Right atrium auricular region (tissue), 2 donors: ENCODE results near the gene COL4A4. TPM values are rescaled to one million over a fixed set of nuclear protein-coding genes. Genes with fewer than 3 reads are reported as not detected.
"Not testable (repeated sequence)": the region's sequence is repeated elsewhere in the genome, so short reads cannot be mapped to it uniquely, and the experiment has no call there.

Experiments used
- DNase-seq: peaks from one replicate; pipeline ENCODE4 v3.0.0-alpha.2; 2019; ENCODE audit warnings: low spot score
- H3K27ac ChIP-seq, 2 donors: fragments of 200-600 bp; sonication (generic); 1 replicate in 1 of 2; 2 replicates in 1 of 2; pipeline ENCODE4 v1.5.1; 2016 to 2019
- H3K27me3 ChIP-seq, 2 donors: fragments of 200-600 bp; sonication (generic); one replicate each; pipeline versions ENCODE4 v1.5.1 to v1.6.0; 2017 to 2019
- H3K36me3 ChIP-seq: fragments of 200-600 bp; sonication (generic); one replicate; pipeline ENCODE4 v1.5.1; 2016
- H3K4me1 ChIP-seq, 2 donors: fragments of 200-600 bp; sonication (generic); one replicate each; pipeline versions ENCODE4 v1.5.1 to v1.6.0; 2017 to 2019
- H3K4me3 ChIP-seq, 2 donors: fragments of 200-600 bp; sonication (generic); 1 replicate in 1 of 2; 2 replicates in 1 of 2; pipeline ENCODE4 v1.5.1; 2017 to 2019; ENCODE audit warnings: mild to moderate bottlenecking in 1 of 2, moderate library complexity in 1 of 2
- H3K9me3 ChIP-seq, 2 donors: fragments of 200-600 bp; sonication (generic); one replicate each; pipeline ENCODE4 v1.5.1; 2019
- CTCF ChIP-seq, 2 donors: fragments of 200-600 bp; sonication (generic); IDR thresholded peaks; one replicate each; pipeline ENCODE4 v1.5.1; 2019; ENCODE audit warnings: antibody characterized with exemption in 2 of 2
- total RNA-seq, 2 donors: library from RNA; depleted of rRNA; stranded (reverse); fragments of >200 nt; gene quantifications; one replicate each; pipeline ENCODE4 v1.1.0, GENCODE V29; 2016

Gene COL4A4
- total RNA-seq, 2 donors from 2014 or later: 3.8 to 10.0 TPM

- Histone ChIP-seq H3K27ac (peak overlapping the region; percentile 52 to 73), H3K27me3 (no peaks in the 10 kb centered on the region), H3K36me3 (no peaks in the 10 kb centered on the region), H3K4me3 (no peak overlapping the region), H3K9me3 (no peaks in the 10 kb centered on the region), H3K4me1 (peaks cover 0 to 5% of the 10 kb centered on the region in 2 donors)
- DNase-seq: peak; percentile 63
- TF ChIP-seq CTCF (IDR thresholded peaks at IDR 0.05): no peak
These were observed 16.1 kb upstream of the COL4A4 start for GRCh38 chr2:227179988-227180685.

- Histone ChIP-seq H3K4me1 (peaks cover 0 to 5% of the 10 kb centered on the region in 2 donors), H3K4me3 (no peak overlapping the region), H3K9me3 (no peaks in the 10 kb centered on the region), H3K36me3 (no peaks in the 10 kb centered on the region), H3K27me3 (no peaks in the 10 kb centered on the region), H3K27ac (no peak overlapping the region)
- no peak for DNase-seq
- no peak for TF ChIP-seq CTCF (IDR thresholded peaks at IDR 0.05)
These were observed 13.8 kb upstream of the COL4A4 start for GRCh38 chr2:227177592-227178336.

- H3K9me3 ChIP-seq, H3K27ac ChIP-seq, DNase-seq, H3K36me3 ChIP-seq, H3K27me3 ChIP-seq, H3K4me3 ChIP-seq, H3K4me1 ChIP-seq: not testable (repeated sequence)
These were observed 7.8 kb upstream of the COL4A4 start for GRCh38 chr2:227171779-227172178.

- Histone ChIP-seq H3K27ac (peak overlapping the region; percentile 85 to 86), H3K27me3 (no peaks in the 10 kb centered on the region), H3K36me3 (no peaks in the 10 kb centered on the region), H3K4me1 (peaks cover 0 to 7% of the 10 kb centered on the region in 2 donors), H3K9me3 (no peaks in the 10 kb centered on the region), H3K4me3 (peak overlapping the region; percentile 67 to 76)
- DNase-seq: no peak
- TF ChIP-seq CTCF (IDR thresholded peaks at IDR 0.05): no peak
These were observed 822 bp upstream of the COL4A4 start for GRCh38 chr2:227164763-227165291.

DNA sequence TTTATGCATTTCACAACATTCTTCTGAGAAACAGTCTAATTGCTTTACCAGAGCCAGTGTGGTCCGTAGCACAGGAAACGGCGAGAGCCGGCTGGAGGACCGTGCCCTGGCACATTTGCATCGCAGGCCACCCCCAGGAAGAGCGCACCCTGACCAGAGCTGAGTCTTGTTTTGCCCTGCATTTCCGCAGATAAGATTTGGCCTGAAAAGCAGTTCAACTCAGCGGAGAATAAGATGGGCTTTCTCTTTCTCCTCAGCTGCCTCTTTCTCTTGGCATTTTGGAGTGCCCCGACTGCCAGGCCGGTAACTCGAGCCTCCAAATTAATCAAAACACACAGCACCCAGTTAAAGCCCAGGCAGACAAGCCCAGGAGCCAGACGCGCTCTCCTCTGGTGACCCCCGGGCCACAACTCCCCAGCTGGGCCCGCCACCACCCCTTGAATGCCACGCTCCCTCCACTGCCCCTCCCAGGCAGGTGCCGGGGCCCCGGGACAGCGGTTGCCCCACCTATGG is 464 bp downstream of the COL4A4 start:
- H3K9me3 ChIP-seq: no peaks in the 10 kb centered on the region
- DNase-seq: no peak
- H3K27ac ChIP-seq: peak overlapping the region; percentile 85 to 86
- peak in 1 of 2 donors; percentile 29 for TF ChIP-seq CTCF (IDR thresholded peaks at IDR 0.05)
- H3K36me3 ChIP-seq: no peaks in the 10 kb centered on the region
- peak overlapping the region; percentile 67 to 76 for H3K4me3 ChIP-seq
- H3K27me3 ChIP-seq: no peaks in the 10 kb centered on the region
- peaks cover 0 to 7% of the 10 kb centered on the region in 2 donors for H3K4me1 ChIP-seq

- Histone ChIP-seq H3K4me1 (peaks cover 0 to 7% of the 10 kb centered on the region in 2 donors), H3K27me3 (no peaks in the 10 kb centered on the region), H3K27ac (no peak overlapping the region), H3K4me3 (no peak overlapping the region), H3K36me3 (no peaks in the 10 kb centered on the region), H3K9me3 (no peaks in the 10 kb centered on the region)
- no peak for TF ChIP-seq CTCF (IDR thresholded peaks at IDR 0.05)
- DNase-seq: no peak
These were observed 2.1 kb downstream of the COL4A4 start for GRCh38 chr2:227161947-227162346.
